ENCODE results near the gene ABHD13.
A peak's percentile ranks its signal among the peaks of the same experiment; 100 is the strongest.
"Not testable (repeated sequence)": the region's sequence is repeated elsewhere in the genome, so short reads cannot be mapped to it uniquely, and the experiment has no call there.

ABHD13 gene

GRCh38 chr13:108218044-108218974, at the start of gene ABHD13:
Gene ABHD13 (plus strand): TSS chr13:108218392. CDS start chr13:108229219, 10,827 bp downstream.
- FAIRE-seq, result peak; percentile 60

DNA sequence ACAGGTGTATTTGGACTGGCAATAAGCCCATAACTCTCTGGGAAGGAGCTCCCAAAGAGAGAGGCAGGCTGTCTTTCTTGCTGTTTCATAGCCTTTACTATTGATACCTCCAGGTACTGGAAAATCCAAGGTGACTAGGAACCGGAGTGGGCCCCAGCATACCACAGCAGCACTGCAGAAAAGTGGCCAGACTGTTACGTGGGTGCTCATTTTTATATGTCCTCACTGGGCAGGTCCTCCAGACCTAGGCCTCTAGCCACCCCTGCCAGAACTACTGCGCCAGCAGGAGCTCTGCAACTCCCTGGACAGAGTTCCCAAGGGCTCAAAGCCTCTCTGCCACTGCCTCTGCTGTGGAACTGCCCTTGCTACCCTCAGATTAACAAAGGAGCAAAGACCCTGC, 49.3 kb upstream of the ABHD13 start:
- no peak for FAIRE-seq

GRCh38 chr13:108176685-108177274, 41.4 kb upstream of the ABHD13 start:
- FAIRE-seq, result peak; percentile 81

DNA sequence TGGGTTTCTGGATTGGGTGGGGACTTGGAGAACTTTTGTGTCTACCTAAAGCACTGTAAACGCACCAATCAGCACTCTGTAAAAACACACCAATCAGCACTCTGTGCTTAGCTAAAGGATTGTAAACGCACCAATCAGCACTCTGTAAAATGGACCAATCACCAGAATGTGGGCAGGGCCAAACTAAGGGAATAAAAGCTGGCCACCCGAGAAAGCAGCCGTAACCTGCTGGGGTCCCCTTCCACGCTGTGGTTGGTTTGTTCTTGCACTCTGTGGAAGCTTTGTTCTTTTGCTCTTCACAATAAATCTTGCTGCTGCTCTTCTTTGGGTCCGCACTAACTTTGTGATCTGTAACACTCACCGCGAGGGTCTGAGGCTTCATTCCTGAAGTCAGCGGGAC, 40.1 kb upstream of the ABHD13 start:
- FAIRE-seq, result no peak

- no peak for FAIRE-seq
These were observed 35.5 kb upstream of the ABHD13 start for GRCh38 chr13:108182652-108183051.

DNA sequence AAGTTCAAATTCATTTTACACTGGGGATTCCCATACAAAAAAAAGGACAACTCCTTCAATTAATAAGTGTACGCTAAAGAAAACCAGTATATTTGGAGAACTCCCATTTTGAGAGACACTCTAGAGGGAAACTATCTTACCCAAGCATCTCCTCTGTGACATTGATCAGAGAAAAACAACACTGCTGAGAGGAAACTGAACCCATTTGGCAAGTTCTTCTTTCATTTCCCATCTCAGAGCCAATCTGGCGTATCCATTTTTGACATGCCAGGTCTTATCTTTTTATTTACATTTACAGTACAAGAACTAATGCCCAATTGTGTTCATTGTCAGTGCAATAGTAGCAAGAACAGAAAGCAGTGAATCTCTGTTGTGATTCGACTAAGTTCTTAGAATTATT, 33.0 kb upstream of the ABHD13 start:
- FAIRE-seq, result no peak

DNA sequence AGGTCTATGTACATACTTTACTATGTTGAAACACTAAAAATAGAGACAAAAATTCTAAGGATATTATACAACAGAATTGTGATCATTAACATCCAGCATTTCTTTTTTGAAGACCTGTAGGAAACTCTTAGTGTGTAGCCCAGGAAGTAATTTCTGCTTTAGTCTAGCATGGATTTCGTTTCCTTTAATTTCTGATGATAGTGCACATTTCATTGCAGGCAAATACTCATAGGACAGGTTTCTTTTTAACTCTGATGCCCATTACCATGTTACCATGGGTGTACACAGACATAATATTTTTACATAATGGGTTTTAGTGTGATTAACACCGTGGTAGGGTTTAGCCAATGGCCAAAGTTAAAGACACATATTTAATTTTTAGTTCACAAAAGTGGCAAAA, 29.9 kb upstream of the ABHD13 start:
- FAIRE-seq, result no peak

DNA sequence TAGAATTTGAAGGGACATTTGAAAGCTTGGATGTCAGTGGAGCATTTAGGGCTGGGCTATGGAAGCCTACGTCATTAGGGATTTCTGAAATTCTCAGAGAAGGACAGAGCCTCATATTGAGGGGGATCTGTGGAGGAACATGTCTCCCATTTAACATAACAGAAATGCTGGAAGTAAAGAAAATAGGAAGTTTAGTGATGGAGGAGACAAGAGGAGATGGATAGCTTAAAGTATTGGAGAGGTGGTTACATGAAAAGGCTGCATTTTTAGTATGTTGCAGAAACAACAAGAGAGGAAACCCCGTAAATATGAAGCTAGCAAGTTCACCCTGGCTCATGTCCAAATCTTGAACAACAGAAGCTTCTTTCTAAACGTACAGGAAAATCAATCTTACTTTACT, 27.3 kb upstream of the ABHD13 start:
- FAIRE-seq, result no peak

DNA sequence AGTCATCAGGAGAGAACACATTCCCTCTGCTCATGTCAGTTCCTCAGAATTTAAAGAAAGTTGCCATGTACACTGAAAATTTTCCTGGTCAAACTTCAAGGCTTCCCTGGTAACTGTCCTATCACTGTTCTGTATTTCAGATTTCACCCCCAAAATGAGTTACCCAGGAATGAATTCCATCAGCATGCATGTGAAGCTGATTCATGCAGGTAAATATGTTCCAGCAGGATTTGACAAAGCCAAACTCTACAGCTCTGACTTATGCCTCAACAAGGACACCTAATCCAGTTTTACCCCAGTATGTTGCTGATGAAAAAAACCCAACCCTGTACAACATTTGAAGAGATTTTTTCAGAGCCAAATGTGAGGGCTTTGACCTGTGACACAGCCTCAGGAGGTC, 24.4 kb upstream of the ABHD13 start:
- no peak for FAIRE-seq

DNA sequence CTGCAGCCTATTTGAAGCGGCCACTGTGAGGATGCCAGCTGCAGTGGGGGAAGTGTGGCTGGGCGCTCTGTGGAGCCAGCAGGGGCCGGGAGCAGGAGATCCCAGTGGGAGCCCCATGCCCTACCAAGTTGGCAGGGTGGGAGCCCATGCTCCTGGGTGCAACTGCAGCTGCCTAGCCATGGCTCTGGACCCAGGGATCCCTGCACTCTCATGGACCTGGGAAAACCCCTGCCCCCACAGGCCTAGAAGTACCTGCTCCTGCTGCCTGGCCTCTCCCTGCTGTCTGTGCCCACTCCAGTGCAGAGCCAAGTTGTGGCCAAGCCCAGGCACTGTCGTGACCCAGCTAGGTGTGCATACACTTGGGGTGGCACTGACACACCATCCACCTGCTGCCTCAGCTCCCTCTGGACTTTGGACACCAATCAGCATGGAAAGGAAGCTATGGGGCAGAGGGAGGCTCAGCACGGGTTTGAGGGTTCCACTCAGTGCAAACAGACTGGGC, 23.7 kb upstream of the ABHD13 start:
- no peak for FAIRE-seq

DNA sequence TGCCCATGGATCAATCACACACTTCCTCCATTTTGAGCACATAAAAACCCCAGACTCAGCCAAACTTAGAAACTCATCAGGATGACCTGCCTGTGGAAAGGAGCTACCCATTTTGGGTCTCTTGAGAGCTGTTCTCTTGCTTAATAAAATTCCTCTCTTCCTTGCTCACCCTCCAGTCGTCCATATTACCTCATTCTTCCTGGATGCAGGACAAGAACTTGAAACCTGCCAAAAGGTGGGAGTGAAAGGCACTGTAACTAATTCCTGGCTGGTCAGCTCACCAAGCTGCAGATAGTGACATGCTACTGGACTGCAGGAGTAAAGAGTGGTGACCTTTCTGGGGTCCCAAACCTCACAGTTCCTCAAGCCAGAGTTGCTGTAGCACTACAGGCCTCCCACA, 23.0 kb upstream of the ABHD13 start:
- FAIRE-seq, result no peak

DNA sequence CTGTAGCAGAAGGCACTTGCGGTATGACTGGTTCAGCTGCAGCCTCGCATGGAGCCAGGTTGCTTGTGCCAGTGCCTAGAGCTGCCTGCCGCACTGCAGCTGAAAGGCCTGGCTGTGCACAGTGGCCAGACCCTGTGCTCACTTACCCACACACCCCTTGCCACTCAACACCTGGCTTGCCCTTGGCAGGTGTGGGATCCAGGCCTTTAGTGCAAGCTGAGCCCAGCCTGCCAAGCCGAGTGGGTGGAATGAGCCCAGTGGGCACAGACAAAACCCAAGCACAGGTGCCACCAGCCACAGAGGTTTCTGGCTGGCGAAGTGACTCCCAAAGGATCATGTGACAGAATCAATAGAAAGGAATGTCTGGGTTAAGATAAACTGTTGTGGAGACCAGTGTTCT, 22.3 kb upstream of the ABHD13 start:
- FAIRE-seq, result no peak

- FAIRE-seq, result no peak
These were observed 17.3 kb upstream of the ABHD13 start for GRCh38 chr13:108200781-108201398.

DNA sequence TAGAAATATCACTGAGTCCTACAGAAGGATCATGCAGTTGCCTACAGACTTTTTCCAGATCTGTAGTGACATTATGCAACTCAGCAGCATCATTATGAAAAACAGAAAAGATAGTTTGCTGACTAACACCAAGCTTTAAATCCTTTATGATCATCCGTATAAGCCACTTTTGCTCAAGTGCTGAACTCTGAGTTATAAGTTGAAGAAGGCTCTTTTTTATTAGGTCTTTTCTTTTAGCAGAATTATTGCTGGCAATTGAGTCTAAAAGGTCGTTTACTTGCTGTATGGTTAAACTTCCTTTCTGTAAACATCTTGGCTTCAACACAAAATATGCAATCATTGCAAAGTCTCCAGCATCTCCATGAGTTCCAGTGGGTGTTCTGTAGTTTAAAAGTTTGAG, 7.6 kb upstream of the ABHD13 start:
- FAIRE-seq, result no peak

- no peak for FAIRE-seq
These were observed 5.3 kb upstream of the ABHD13 start for GRCh38 chr13:108212886-108213285.

GRCh38 chr13:108213946-108214345, 4.2 kb upstream of the ABHD13 start:
- FAIRE-seq, result no peak

DNA sequence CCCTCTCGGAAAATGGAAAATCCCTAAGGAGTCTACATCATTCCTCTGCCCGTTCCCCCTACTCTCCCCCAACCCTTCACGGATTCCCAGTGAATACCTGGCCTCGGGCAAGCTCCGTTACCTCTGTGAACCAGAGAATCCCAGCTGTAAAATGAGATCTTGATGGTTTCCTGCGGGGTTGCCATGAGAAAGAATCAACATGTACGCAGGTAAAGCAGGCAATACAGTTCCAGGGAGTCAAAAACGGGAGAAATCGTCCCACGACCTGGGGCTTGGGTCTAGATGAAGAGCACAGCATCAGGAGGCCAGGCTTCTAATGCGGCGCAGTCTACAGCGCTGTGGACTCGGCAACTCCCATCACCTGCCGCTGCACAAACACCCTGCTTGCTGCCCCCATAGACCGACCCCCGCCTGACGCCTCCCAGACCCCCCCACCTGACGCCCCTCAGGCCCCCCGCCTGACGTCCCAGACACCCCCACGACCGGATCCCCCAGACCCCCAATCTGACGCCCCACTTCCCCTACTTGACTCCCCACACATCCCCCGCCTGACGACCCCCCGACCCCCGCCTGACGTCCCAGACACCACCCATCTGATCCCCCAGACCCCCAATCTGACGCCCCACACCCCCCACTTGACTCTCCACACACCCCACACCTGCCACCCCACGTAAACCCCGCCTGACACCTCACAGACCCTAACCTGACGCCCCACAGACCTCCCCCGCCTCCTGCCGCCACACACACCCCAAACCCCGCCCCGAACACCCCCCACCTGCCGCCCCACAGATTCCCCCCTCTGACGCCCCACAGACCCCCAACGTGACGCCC, 3.5 kb upstream of the ABHD13 start:
- no peak for FAIRE-seq

- no peak for FAIRE-seq
These were observed 2.8 kb upstream of the ABHD13 start, which contains the start of gene LIG4 for GRCh38 chr13:108215436-108215835. Gene LIG4 (minus strand): TSS chr13:108215536. CDS start chr13:108211268, 4,268 bp downstream.

- not testable (repeated sequence) for FAIRE-seq
These were observed 717 bp upstream of the ABHD13 start for GRCh38 chr13:108217307-108218043.

DNA sequence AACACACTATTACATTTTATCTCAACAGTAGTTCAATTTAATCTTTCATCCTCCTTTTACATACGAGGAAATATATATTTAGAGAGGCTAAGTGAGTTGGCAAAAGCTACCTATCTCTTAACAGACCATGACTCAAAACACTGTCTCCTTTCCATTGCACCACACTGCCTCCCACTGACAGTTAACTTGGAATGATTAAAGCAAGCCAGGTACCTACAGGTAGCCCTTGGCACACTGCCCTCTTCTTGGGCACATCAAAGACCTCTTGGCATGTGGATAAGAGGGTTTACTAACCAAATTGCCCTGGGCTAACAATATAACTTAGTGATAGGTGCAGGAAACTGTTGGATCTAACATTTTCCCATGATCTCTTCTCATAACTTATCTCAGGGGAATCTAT, 1.8 kb downstream of the ABHD13 start:
- no peak for FAIRE-seq

DNA sequence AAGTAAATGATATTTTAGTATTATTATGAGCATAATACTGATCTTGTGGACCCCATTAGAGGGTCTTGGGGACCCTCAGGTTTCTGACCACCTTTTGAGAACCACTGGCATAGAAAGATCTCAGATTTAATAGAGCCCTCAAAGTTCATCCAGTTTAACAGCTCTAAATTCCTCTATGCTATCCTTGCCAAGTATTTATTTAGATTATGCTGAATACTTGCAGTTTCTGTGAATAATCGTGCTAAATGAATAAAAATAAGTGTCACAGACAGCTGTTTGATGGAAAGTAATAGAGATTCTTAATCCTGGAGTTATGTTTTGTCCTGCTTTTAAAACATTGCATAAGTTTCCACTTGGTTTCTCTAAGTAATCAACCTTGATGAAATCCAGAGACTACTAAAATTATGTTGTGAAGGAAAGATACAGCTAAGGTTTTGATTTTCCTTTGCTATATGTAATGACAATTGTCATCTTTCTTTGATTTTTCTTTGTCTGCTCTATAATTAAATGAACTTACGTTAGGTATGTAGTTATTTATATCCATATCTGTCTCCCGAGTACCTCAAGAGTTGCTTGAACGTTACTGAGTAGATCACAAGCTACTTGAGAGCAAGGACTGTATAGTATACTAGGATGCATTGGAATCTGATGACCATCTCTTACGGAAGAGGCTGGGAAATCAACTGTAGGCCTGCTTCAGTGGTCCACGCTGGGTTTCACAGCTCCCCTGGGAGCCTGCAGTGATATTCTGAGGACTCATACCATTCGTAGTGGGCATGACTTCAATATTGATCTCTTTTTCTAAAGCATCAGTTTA, 5.7 kb downstream of the ABHD13 start:
- no peak for FAIRE-seq

Data from endometrium (tissue), 2 donors.